ENCODE results near the gene OR10J5.

DNA sequence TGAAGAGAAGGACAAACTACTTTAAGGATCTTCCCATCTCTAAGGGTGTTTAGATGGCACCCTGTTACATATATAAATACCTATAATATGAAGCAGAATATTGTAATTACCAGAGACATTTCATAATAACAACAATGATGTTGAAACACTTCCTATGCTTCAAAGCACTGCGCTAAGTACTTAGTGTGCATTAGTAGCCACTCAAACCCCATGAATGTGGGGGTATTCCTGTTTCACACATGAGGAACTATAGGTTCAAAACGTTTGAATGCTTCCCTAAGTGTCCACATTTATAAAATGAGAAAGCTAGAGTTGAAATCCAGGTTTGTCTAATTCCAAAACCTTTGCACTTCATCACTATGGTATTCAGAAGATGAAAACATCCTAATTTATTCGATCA lies 18.5 kb upstream of the OR10J5 start:
- TF ChIP-seq, protein P1, sequence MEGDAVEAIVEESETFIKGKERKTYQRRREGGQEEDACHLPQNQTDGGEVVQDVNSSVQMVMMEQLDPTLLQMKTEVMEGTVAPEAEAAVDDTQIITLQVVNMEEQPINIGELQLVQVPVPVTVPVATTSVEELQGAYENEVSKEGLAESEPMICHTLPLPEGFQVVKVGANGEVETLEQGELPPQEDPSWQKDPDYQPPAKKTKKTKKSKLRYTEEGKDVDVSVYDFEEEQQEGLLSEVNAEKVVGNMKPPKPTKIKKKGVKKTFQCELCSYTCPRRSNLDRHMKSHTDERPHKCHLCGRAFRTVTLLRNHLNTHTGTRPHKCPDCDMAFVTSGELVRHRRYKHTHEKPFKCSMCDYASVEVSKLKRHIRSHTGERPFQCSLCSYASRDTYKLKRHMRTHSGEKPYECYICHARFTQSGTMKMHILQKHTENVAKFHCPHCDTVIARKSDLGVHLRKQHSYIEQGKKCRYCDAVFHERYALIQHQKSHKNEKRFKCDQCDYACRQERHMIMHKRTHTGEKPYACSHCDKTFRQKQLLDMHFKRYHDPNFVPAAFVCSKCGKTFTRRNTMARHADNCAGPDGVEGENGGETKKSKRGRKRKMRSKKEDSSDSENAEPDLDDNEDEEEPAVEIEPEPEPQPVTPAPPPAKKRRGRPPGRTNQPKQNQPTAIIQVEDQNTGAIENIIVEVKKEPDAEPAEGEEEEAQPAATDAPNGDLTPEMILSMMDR (conservative IDR thresholded peaks at IDR 0.05; ENCODE audit: low read depth, low read length): no peak
- TF ChIP-seq BHLHE40 (IDR thresholded peaks at IDR 0.05; ENCODE audit: low read depth, low read length): no peak
- TF ChIP-seq, protein P2, sequence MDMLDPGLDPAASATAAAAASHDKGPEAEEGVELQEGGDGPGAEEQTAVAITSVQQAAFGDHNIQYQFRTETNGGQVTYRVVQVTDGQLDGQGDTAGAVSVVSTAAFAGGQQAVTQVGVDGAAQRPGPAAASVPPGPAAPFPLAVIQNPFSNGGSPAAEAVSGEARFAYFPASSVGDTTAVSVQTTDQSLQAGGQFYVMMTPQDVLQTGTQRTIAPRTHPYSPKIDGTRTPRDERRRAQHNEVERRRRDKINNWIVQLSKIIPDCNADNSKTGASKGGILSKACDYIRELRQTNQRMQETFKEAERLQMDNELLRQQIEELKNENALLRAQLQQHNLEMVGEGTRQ (IDR thresholded peaks at IDR 0.05; ENCODE audit: low read depth, low read length): no peak
- no peak for TF ChIP-seq SMC3 (IDR thresholded peaks at IDR 0.05; ENCODE audit: low read depth, low read length)
- no peak for TF ChIP-seq NFE2L2 (IDR thresholded peaks at IDR 0.05; ENCODE audit: low read depth, low read length)
- TF ChIP-seq RCOR1 (IDR thresholded peaks at IDR 0.05; ENCODE audit: insufficient replicate concordance, low read length): no peak
- TF ChIP-seq RAD21 (IDR thresholded peaks at IDR 0.05; ENCODE audit: low read length): no peak
- no peak for TF ChIP-seq POLR2A (IDR thresholded peaks at IDR 0.05; ENCODE audit: low read depth, low read length)
- TF ChIP-seq RFX5 (IDR thresholded peaks at IDR 0.05; ENCODE audit: low read depth, low read length): no peak

Data from IMR-90 (cell line).